ENCODE results near the gene CKB. TPM values are rescaled to one million over a fixed set of nuclear protein-coding genes. Genes with fewer than 3 reads are reported as not detected.

The CKB gene
- total RNA-seq, 2 experiments from 2014 or later = 0.82 to 3.0 TPM

DNA sequence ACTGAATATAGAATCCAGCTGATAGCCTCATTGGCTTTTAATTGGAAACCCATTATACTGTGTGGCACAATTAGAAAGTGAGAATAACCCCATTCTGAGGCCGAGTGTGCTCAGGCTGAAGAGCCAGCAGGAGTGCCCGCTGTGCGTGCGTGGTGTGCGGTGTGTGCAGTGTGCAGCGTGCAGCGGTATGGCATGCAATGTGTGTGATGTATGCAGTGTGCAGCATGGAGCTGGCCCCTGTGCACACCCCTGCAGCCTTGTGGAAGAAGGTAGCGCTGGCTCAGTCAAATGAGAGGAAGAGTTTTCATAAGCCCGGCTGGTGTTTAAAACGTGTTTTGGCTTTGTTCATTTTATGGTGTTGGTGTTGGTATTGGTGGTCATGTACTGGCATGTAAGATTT lies 22.9 kb downstream of the CKB start:
- Histone ChIP-seq H2AFZ (ENCODE audit: low read length) (no peak overlapping the region), H3K36me3 (ENCODE audit: insufficient read depth, low read length) (peaks cover 76% of the 10 kb centered on the region), H3K79me2 (ENCODE audit: insufficient read depth, low read depth, low read length) (no peaks in the 10 kb centered on the region), H3K9me3 (ENCODE audit: low read length) (no peaks in the 10 kb centered on the region), H3K9me2 (ENCODE audit: insufficient read depth, low read length) (no peaks in the 10 kb centered on the region), H3K4me3 (ENCODE audit: low read depth, low read length, poor library complexity, severe bottlenecking) (no peak overlapping the region), H4K20me1 (ENCODE audit: insufficient read depth, low read length) (no peaks in the 10 kb centered on the region), H3K4me1 (ENCODE audit: insufficient read depth, low read length, poor library complexity, severe bottlenecking) (no peaks in the 10 kb centered on the region), H3K27ac (ENCODE audit: low read depth, low read length, poor library complexity, severe bottlenecking) (no peak overlapping the region), H3K4me2 (ENCODE audit: low read length) (no peak overlapping the region)
- TF ChIP-seq, protein P1, sequence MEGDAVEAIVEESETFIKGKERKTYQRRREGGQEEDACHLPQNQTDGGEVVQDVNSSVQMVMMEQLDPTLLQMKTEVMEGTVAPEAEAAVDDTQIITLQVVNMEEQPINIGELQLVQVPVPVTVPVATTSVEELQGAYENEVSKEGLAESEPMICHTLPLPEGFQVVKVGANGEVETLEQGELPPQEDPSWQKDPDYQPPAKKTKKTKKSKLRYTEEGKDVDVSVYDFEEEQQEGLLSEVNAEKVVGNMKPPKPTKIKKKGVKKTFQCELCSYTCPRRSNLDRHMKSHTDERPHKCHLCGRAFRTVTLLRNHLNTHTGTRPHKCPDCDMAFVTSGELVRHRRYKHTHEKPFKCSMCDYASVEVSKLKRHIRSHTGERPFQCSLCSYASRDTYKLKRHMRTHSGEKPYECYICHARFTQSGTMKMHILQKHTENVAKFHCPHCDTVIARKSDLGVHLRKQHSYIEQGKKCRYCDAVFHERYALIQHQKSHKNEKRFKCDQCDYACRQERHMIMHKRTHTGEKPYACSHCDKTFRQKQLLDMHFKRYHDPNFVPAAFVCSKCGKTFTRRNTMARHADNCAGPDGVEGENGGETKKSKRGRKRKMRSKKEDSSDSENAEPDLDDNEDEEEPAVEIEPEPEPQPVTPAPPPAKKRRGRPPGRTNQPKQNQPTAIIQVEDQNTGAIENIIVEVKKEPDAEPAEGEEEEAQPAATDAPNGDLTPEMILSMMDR (conservative IDR thresholded peaks at IDR 0.05; ENCODE audit: low read length) = no peak
- no peak for TF ChIP-seq EZH2phosphoT487 (IDR thresholded peaks at IDR 0.05; ENCODE audit: borderline replicate concordance, low read depth, low read length)
- no TSS peak for BruUV-seq (replicated peaks)
- POLR2A ChIA-PET = no interaction called here
- intact Hi-C loops (cut with micrococcal nuclease; ENCODE audit: unreplicated experiment) = no loop called here
- CTCF ChIA-PET (ENCODE audit: unreplicated experiment) = no interaction called here
- no peak for DNase-seq (ENCODE audit: low spot score)

DNA sequence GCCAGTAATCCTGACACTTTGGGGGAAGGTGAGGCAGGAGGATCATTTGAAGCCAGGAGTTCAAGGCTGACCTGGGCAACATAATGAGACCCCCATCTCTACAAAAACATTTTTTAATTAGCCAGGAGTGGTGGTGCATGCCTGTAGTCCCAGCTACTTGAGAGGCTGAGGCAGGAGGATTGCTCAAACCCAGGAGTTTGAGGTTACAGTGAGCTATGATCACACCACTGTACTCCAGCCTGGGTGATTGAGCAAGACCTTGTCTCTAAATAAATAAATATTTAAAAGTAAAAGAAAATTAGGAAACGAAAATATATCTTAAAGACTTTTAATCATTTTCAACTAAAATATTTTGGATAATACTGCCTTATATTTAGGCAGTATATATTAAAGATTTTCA lies 25.9 kb downstream of the CKB start:
- H2AFZ ChIP-seq (ENCODE audit: low read length) = no peak overlapping the region
- no peaks in the 10 kb centered on the region for H3K9me3 ChIP-seq (ENCODE audit: low read length)
- no peak for DNase-seq (ENCODE audit: low spot score)
- H3K79me2 ChIP-seq (ENCODE audit: insufficient read depth, low read depth, low read length) = no peaks in the 10 kb centered on the region
- POLR2A ChIA-PET = interaction anchor here (1.1 kb wide), 1 partner anchor 65 kb away, joined by 3 read pairs; no protein-coding TSS in a partner anchor
- intact Hi-C loops (cut with micrococcal nuclease; ENCODE audit: unreplicated experiment) = no loop called here
- TF ChIP-seq, protein P1 (conservative IDR thresholded peaks at IDR 0.05; ENCODE audit: low read length) = no peak
- no peak for TF ChIP-seq EZH2phosphoT487 (IDR thresholded peaks at IDR 0.05; ENCODE audit: borderline replicate concordance, low read depth, low read length)
- no peak overlapping the region for H3K4me2 ChIP-seq (ENCODE audit: low read length)
- no peaks in the 10 kb centered on the region for H3K9me2 ChIP-seq (ENCODE audit: insufficient read depth, low read length)
- H3K36me3 ChIP-seq (ENCODE audit: insufficient read depth, low read length) = peaks cover 67% of the 10 kb centered on the region
- CTCF ChIA-PET (ENCODE audit: unreplicated experiment) = no interaction called here
- H4K20me1 ChIP-seq (ENCODE audit: insufficient read depth, low read length) = no peaks in the 10 kb centered on the region
- no TSS peak for BruUV-seq (replicated peaks)
- H3K4me1 ChIP-seq (ENCODE audit: insufficient read depth, low read length, poor library complexity, severe bottlenecking) = no peaks in the 10 kb centered on the region
- H3K4me3 ChIP-seq (ENCODE audit: low read depth, low read length, poor library complexity, severe bottlenecking) = no peak overlapping the region
- H3K27ac ChIP-seq (ENCODE audit: low read depth, low read length, poor library complexity, severe bottlenecking) = no peak overlapping the region

DNA sequence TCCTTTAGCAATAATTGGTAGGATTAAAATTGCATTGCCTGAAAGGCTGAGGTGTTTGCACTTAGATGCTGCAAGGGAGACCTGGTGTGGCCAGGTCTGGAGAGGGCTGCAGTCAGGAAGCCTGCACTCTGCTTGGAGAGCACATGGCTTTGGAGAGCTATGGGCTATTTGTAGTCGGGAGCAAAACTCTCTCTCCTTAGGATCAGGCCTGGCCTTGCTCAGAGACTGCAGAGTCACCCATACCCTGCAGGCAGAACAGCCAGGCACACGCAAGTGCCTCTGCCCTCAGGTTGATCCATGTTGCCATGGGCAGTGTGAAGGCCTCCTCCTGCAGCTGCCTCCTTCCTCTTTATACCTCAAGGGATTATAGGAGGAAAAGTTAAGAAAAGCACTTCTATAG lies 26.8 kb downstream of the CKB start:
- no peak overlapping the region for H2AFZ ChIP-seq (ENCODE audit: low read length)
- no peak for DNase-seq (ENCODE audit: low spot score)
- no peaks in the 10 kb centered on the region for H4K20me1 ChIP-seq (ENCODE audit: insufficient read depth, low read length)
- H3K4me2 ChIP-seq (ENCODE audit: low read length) = no peak overlapping the region
- CTCF ChIA-PET (ENCODE audit: unreplicated experiment) = no interaction called here
- H3K9me2 ChIP-seq (ENCODE audit: insufficient read depth, low read length) = no peaks in the 10 kb centered on the region
- TF ChIP-seq, protein P1 (conservative IDR thresholded peaks at IDR 0.05; ENCODE audit: low read length) = no peak
- TF ChIP-seq EZH2phosphoT487 (IDR thresholded peaks at IDR 0.05; ENCODE audit: borderline replicate concordance, low read depth, low read length) = no peak
- no peak overlapping the region for H3K27ac ChIP-seq (ENCODE audit: low read depth, low read length, poor library complexity, severe bottlenecking)
- no TSS peak for BruUV-seq (replicated peaks)
- H3K9me3 ChIP-seq (ENCODE audit: low read length) = no peaks in the 10 kb centered on the region
- intact Hi-C loops (cut with micrococcal nuclease; ENCODE audit: unreplicated experiment) = no loop called here
- H3K36me3 ChIP-seq (ENCODE audit: insufficient read depth, low read length) = peaks cover 67% of the 10 kb centered on the region
- H3K4me3 ChIP-seq (ENCODE audit: low read depth, low read length, poor library complexity, severe bottlenecking) = no peak overlapping the region
- H3K4me1 ChIP-seq (ENCODE audit: insufficient read depth, low read length, poor library complexity, severe bottlenecking) = no peaks in the 10 kb centered on the region
- POLR2A ChIA-PET = no interaction called here
- H3K79me2 ChIP-seq (ENCODE audit: insufficient read depth, low read depth, low read length) = no peaks in the 10 kb centered on the region

All from OCI-LY7 (cell line).